HG03558 (cell line): Measurements from ENCODE around the gene NIBAN1.
A peak's percentile ranks its signal among the peaks of the same experiment; 100 is the strongest.

Experiments
- ATAC-seq: cut with Tn5 transposase; IDR thresholded peaks from one replicate; pipeline ENCODE4 v1.9.1; 2021; ENCODE audit warnings: moderate number of reproducible peaks; ENCODE audit not compliant: unreplicated experiment; ENCODE audit errors: extremely low read depth

NIBAN1 gene

DNA sequence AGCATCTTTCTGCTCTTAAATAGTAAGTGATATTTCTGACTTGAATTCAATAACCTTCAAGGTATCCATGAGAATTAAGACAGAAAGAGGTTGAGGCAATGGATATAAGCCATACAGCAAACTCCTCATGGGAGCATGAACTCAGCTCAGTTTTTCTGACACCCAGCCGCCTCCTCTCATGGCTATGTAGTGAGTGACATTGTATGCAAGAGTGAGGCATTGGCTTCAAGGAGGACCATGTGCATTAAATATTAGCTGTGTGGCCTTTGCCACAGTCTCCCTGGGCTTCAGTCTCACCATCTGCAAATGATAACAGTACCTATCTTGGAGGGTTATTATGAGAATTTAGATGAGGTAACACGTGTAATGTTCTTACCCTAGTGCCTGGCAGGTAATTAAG is 23.4 kb downstream of the NIBAN1 start:
- ATAC-seq, result no peak

DNA sequence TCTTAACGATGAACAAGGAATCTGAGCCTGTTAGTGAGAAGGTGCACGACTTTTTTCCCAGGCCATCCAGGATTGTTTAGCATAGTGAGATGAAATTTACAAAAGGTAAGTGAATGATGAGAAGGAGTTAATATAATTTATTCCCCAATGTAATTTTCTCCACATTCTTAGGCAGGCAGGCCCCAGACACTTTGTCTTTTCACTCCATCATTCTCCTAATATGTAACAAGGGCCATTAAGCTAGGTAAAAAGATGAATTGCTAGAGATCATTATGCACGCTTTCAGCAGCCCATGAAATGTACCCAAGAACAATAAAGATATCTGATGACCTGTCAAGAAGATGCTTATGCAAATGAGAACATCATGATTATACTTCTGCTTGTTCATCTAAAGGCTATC is 24.1 kb downstream of the NIBAN1 start:
- no peak for ATAC-seq

DNA sequence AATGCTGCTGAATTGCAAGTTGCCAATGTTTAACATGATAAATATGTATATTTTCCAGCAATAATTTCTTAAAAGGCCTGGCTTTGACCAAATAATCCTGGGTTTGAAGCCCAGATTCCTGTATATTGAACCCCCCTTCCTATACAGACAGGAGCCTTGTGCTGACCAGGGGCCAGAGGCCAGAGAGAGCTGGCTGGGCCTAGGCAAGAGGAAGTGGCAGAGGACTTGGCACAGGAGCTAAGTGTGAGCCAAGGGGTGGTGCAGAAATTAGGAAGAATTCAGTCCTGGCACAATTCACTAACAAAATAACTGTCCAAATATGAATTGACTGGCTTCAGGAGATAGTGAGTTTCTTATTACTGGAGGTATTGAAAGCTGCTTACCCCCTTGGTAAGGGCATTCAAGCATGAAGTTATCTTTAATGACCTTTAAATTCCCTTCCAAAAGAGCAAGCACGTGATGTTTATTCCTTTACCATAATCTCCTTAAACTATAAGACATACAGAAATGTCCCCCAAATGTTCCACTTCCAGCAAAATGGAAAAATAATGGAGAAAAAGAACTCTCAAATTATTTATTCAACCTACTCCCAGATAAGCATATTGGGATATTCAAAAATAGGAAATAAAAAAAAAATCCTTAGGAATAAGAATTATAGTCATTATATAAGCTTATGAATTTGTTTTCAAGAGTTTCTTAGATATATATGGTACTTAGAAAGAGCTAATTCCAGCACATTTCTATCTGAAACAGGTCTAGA is 26.6 kb downstream of the NIBAN1 start:
- no peak for ATAC-seq

DNA sequence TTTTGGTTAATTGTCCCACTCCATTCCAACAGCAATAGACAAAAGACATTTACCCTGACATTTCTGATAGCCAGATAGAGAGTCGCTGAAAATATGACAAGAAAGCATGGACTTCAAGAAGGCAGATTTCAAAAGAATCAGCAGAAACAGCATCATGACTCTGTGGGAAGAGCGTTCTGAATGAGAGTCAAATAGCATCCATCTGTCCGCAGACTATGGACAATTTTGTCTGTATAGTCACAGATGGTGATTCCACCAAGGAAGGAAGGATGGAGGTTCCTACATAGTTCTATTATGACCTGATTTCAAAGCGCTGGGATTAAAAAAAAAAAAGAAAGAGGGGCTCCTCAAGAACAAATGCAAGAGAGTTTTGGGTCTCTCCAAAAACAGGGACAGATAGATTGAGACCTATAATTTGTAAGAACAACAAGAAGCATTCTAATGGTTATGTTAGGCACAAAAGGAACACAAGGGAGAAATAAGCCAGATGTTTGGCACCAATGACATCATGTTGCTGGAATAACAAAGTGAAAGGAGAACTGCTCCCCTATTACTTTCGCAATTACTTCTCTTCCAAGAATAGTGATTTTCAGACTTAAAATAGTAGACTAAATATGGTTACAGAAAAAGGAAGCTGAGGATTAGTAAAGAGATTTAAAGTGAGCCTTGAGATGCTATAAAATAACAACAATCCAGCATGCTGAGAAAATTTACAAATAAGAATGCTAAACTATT is 28.5 kb downstream of the NIBAN1 start:
- ATAC-seq, result no peak

DNA sequence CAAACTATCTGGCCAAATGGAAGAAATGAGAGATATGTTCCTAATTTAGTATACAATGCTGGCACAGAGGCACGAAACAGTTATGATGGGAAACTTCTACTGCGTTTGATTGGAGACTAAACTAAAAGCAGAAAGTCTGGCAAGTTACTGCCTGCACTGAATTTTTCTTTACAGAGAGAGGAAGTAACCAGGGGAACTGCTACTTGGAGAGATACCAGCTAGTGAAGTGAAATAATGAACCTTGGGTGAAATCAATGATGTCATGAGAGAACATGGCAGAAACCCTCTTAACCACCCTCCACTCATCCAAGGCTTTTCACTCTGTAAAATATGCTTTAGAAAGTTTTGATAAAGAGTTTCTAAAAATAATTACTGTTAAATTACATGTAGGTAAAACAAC is 29.3 kb downstream of the NIBAN1 start:
- peak; percentile 44 for ATAC-seq

DNA sequence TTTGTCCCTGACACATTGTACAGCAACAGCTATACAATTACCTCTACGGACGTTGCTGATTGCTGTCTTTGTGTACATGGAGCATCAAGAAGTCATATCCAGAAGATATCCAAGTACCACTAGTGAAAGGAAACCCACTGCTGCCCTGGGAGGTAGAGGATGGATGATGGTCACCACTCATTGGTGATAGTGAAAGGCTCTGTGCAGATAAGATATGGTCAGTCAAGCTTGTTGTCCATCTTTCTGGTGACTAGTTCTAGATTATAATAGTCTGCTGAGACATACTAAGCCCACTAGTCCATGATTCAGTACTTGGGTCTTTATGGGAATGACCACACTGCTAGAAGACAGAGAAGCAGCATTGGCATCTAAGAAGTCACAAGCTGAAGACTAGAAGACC is 30.3 kb downstream of the NIBAN1 start:
- ATAC-seq, result no peak

DNA sequence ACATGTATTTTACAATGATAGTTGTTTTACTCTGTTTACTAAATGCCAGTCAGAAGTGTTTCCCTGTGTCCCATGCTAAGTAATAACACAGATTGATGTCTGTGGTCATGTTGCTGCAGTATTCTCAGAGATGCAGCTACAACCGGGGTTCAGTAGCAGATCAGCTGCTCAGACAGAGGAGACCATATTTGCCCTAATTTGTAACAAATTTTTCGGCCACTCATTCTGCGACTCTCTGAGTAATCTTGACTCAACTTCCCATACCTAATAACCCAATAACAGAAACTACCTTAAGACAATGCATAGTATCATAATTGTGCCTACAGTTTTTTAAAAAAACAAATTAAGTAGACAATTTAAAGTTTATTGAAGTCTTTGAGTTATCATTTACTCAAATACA is 32.6 kb downstream of the NIBAN1 start:
- ATAC-seq, result peak; percentile 37

DNA sequence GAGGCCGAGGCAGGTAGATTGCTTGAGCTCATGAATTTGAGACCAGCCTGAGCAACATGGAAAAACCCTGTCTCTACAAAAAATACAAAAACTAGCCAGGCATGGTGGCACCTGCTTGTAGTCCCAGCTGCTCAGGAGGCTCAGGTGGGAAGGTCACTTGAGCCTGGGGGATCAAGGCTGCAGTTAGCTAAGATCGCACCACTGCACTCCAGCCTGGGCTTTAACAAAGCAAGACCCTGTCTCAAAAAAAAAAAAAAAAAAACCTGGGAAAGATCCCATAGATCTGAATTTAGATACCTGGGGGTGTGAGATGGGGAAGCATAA is 32.9 kb downstream of the NIBAN1 start:
- ATAC-seq, result no peak

DNA sequence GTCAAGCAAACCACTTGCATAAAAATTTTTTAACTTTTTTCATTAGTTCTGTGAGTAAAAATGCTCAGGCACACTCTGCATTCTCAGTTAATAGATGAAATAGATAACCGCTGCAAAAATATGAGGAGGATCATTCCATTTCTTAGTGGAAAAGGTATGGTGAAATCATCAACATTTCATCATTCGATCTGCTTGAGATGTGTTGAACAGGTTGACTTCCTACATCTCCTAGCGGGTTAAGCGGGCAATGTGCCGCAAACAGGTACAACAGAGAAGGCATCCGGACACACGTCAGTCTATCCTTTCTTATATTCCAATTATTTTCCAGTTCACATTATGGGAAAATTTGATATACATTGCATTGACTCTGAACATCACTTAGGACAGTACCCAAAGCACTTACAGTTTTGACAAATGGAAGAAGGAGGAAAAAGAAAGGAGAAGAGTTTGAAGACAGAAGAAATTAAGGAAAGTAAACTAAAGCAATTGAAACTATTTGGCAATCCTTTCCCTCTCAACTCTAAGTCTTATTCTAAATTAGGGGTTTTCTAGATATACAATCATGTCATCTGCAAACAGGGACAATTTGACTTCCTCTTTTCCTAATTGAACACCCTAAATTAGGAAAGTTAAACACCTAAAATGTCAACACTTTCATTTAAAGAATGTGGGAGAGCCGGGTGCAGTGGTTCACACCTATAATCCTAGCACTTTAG is 33.5 kb downstream of the NIBAN1 start:
- ATAC-seq, result no peak

DNA sequence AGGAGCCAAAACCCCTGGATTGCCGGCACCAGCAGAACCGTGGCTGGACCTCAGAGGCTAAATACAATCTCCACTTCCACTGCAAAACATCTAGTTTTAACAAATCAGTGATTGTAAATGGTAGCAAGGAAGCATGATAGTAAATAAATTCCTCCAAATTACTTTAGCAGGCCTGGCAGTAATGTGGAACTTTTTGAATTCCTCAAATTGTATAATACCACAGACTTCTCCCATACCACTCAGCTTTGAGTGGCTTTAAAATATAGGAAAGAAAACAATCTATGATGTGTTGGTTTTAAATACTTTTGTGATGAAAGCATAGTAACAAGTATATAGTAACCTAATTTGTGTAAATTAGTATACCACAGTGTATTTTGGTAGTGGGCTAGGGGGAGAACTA is 34.1 kb downstream of the NIBAN1 start:
- no peak for ATAC-seq

DNA sequence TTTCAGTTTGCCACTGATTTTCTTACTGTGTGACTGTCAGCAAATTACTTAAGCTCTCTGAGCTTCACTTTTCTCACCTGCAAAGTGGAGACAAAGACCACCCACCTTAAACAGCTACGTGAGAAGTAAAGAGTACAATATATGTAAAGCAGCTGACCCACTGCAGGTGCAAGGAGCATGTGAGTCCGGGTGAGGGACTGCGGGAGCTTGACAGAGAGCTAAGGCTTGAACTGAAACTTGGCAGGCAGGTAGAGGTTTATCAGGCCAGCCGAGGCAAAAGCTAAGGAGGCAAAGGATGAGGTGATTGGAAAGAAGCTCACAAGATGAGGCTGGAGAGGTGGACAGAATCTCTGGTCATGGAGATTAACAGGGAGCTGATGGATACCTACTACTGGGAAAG is 36.6 kb downstream of the NIBAN1 start:
- ATAC-seq, result no peak

DNA sequence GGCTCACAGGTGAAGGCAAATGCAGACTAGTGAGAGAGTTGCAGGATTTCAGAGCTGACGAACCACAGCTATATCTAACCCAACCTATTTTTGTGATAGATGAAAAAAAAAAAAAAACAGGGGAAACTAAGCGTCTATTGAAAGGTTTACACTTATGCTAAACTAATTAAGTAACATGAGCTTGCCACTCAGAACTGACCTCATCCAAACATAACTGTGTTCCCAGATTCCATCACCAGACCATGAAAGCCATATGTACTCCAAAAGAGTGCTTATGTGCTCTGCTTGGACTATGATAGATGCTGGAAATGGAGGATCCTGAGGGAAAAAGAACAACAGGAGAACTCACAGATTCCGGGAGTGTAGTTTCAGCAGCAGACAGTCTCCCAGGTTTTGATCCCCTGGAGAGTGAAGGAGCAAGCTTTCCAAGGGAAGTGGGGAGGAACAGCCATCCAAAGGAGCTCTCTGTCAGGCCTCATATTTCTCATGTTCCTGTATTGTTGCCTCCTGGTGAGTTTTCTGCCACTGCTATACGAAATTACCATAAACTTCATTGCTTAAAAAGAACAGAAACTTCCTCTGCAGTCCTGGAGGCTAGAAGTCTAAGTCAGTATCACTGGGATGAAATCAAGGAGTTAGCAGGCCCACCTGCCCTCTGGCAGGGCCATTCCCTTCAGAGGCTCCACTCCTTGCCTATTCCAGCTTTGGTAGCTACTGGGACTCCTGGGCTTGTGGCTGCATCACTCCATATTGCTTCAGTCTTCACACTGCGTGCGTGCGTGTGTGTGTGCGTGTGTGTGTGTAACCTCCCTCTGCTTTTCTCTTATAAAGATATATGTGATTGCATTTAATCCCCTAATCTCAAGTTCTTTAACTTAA is 38.1 kb downstream of the NIBAN1 start:
- ATAC-seq, result no peak

DNA sequence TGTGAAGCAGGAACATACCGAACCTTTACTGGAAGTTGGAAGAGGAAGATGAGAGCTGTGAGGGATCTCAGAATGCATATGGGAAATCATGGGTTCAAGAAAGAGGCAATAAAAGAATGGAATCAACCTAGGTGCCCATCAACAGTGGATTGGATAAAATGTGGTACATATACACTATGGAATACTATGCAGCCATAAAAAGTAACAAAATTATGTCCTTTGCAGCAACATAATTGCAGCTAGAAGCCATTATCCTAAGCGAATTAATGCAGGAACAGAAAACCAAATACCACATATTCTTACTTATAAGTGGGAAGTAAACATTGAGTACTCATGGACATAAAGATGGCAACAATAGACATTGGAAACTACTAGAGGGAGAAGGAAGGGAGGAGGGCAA is 40.4 kb downstream of the NIBAN1 start:
- ATAC-seq, result no peak

DNA sequence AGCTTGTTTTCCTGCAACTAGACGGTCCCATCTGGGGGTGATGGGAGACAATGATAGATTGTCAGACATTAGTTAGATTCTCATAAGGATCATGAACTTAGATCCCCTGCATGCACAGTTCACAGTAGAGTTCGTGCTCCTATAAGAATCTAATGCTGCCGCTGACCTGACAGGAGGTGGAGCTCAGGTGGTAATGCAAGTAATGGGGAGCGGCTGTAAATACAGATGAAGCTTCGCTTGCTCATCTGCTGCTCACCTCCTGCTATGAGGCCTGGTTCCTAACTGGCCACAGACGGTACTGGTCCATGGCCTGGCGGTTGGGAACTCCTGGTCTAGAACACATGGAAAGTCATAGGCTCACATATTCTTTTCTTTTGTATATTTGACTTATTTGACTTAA is 42.0 kb downstream of the NIBAN1 start:
- ATAC-seq, result no peak

DNA sequence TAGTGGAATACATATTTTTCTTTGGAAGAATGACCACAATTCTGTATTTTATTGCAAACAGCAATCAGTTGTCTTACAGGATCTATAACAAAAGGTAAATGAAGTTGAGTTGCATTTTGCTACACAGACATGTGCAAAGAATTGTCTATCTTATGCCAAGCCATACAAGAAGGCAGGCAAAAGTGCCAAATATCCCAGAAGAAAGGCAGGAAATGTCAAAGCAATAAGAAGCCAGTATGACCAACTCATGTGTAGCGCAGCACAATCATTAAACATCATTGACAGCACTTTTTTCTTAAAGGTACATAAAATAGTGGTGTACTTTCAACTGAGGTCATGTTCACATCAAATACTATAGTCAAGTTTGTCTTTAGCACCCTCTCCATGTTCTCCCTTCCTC is 42.7 kb downstream of the NIBAN1 start:
- ATAC-seq, result no peak

DNA sequence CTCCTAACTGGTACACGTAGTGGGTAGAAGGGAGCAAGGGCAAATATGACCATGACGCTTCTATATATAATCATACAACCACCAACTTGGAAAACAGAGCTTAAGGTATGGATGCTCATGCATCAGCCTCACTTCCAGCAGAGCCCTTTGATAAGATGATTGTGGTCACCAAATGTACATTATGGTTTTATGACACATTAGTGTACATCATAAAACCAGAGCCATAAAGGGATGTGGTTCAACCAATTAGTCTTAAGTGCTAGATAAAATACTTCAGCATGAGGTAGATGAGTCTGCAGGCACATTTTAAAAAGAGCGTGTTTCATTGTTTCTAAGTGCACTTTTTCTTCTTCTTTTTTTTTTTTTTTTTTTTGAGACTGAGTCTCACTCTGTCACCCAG is 43.7 kb downstream of the NIBAN1 start:
- no peak for ATAC-seq

DNA sequence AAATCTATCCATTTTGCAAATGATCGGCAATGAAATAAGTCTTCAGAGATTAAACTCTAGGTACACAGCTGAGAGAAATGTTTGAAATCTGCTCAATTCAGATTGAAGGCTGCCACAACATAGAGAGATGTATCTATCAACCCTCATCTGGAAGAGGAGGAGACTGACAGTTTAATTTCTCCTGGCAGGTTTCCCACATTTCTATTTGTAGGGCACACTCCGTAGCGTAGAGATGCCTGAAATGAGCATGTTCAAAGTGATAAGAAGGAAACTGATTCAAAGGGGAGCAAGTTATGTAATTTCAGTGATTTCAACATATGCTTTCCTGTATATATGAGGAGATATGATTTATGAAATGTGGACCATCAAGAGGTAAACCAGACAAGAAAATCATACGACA is 44.1 kb downstream of the NIBAN1 start:
- no peak for ATAC-seq

DNA sequence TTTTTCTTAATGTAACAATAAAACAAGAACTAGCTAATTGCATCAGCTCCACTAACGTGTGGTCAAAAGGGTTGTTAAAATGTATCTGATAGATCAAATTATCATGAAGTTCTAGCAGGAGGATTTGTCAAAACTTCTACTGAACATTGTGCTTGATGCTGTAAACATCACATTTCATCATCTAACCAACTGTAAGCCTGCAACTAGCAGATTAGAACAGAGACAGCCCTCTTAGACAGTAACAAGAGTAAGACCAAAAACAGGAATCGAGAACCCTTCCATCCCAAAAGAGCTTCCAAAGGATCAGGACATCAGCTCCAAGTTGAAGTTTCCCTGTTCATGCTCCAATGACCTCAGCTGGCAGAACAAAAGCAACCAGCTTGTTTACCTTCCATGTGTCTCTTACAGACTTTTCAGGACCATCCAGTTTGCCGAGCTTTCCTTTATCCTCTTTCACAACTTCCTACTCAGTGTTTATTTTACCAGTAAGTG is 44.6 kb downstream of the NIBAN1 start:
- ATAC-seq, result no peak

DNA sequence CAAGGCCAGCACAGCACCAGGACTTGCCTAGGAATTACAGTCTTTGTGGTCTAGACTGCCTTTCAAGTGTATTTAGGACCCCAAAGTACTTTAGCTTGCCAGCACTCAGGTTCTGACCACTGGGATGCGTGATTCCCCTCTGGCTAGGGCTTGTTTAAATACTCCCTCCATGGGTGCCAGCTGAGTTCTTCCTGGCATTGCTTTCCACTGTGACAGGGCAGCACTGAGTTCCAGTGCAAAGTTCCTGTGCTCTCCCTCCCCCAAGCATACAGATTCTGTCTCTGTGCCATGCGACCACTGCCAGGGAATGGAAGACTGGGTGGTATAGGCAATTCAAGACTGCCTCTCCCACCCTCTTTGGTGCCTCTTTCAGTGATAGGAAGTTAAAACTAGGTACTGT is 45.9 kb downstream of the NIBAN1 start:
- no peak for ATAC-seq
